ENCODE results near the gene FOXE1.

- TF ChIP-seq, protein P1, sequence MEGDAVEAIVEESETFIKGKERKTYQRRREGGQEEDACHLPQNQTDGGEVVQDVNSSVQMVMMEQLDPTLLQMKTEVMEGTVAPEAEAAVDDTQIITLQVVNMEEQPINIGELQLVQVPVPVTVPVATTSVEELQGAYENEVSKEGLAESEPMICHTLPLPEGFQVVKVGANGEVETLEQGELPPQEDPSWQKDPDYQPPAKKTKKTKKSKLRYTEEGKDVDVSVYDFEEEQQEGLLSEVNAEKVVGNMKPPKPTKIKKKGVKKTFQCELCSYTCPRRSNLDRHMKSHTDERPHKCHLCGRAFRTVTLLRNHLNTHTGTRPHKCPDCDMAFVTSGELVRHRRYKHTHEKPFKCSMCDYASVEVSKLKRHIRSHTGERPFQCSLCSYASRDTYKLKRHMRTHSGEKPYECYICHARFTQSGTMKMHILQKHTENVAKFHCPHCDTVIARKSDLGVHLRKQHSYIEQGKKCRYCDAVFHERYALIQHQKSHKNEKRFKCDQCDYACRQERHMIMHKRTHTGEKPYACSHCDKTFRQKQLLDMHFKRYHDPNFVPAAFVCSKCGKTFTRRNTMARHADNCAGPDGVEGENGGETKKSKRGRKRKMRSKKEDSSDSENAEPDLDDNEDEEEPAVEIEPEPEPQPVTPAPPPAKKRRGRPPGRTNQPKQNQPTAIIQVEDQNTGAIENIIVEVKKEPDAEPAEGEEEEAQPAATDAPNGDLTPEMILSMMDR (conservative IDR thresholded peaks at IDR 0.05 in 1 of 2, IDR thresholded peaks at IDR 0.05 in 1 of 2; ENCODE audit: low read depth in 1 of 2, low read length in 2 of 2) = no peak
- TF ChIP-seq EZH2 (IDR thresholded peaks at IDR 0.05; ENCODE audit: low read length, missing control alignments) = no peak
These were observed 15.8 kb downstream of the FOXE1 start for GRCh38 chr9:97868859-97869258.

All from fibroblast of lung (primary cell).